Nephron progenitor cell (in vitro differentiated cells): ENCODE data around the gene PRKAG3.

ENCODE experiments used
- DNase-seq: peaks from one replicate; pipeline ENCODE4 v3.0.0; 2021
- H3K27ac Mint-ChIP-seq: 2 replicates; pipeline ENCODE4 v1.8.0; 2021; ENCODE audit warnings: mild to moderate bottlenecking, moderate library complexity, mixed read lengths
- H3K27me3 Mint-ChIP-seq: 2 replicates; pipeline ENCODE4 v1.8.0; 2021; ENCODE audit warnings: mild to moderate bottlenecking, low read depth, mixed read lengths; ENCODE audit not compliant: poor library complexity
- H3K36me3 Mint-ChIP-seq: 2 replicates; pipeline ENCODE4 v1.8.0; 2021; ENCODE audit warnings: low read depth, mixed read lengths
- H3K4me1 Mint-ChIP-seq: 2 replicates; pipeline ENCODE4 v1.8.0; 2021; ENCODE audit warnings: mixed read lengths
- H3K4me3 Mint-ChIP-seq: 2 replicates; pipeline ENCODE4 v1.8.0; 2021; ENCODE audit warnings: mild to moderate bottlenecking, moderate library complexity, mixed read lengths
- H3K9me3 Mint-ChIP-seq: 2 replicates; pipeline ENCODE4 v1.8.0; 2021; ENCODE audit warnings: mild to moderate bottlenecking, moderate library complexity, mixed read lengths
- TF ChIP-seq, protein P1 (sequence below): fragments of 200-600 bp; sonication (generic); IDR thresholded peaks from 2 replicates; pipeline ENCODE4 v1.5.0; 2021; ENCODE audit warnings: antibody characterized with exemption

PRKAG3 gene

DNA sequence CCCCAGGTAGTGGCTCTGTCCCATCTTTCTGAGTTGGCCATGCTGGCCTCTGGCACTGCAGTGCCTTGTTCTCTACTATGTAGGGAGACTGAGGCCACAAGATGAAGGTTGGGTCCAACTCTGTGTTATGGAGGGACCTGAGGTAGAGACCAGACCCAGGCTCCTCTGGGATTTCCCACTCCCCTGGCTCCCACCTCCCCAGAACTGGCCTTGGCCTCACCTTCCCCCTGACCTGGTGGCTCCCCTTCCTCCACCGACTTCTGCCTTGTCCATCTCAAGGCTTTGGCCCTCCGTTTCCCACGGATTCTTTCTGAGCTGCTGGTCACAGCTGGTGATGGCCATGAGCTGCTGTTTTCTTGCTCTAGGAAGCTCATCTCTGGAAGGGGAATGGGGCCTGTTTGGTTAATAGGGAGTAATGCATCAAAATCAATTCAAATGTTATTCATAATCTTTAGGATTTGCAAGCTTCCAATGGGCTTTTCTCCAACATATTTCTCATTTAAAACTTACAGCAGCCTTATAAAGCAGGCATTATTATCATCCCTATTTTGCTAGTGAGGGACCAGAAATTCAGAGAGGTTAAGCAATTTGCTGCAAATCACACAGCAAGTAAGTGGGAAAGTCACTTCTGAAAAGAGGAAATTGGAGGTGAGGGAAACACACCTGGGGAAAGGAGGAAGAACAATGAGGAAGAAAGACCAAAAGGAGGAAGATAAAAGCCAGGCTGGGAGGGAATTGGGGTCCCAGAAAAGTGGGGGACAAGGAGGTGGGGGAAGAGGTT is 887 bp downstream of the PRKAG3 start:
- no peak for DNase-seq
- Mint-ChIP-seq H3K9me3 (no peaks in the 10 kb centered on the region), H3K36me3 (no peaks in the 10 kb centered on the region), H3K27me3 (peaks cover 56% of the 10 kb centered on the region), H3K4me3 (no peak overlapping the region), H3K27ac (no peak overlapping the region), H3K4me1 (peaks cover 7% of the 10 kb centered on the region)
- TF ChIP-seq, protein P1, sequence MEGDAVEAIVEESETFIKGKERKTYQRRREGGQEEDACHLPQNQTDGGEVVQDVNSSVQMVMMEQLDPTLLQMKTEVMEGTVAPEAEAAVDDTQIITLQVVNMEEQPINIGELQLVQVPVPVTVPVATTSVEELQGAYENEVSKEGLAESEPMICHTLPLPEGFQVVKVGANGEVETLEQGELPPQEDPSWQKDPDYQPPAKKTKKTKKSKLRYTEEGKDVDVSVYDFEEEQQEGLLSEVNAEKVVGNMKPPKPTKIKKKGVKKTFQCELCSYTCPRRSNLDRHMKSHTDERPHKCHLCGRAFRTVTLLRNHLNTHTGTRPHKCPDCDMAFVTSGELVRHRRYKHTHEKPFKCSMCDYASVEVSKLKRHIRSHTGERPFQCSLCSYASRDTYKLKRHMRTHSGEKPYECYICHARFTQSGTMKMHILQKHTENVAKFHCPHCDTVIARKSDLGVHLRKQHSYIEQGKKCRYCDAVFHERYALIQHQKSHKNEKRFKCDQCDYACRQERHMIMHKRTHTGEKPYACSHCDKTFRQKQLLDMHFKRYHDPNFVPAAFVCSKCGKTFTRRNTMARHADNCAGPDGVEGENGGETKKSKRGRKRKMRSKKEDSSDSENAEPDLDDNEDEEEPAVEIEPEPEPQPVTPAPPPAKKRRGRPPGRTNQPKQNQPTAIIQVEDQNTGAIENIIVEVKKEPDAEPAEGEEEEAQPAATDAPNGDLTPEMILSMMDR, result no peak

- TF ChIP-seq, protein P1, result no peak
- Mint-ChIP-seq H3K27me3 (peaks cover 59% of the 10 kb centered on the region), H3K4me1 (peaks cover 6% of the 10 kb centered on the region), H3K36me3 (no peaks in the 10 kb centered on the region), H3K4me3 (no peak overlapping the region), H3K27ac (no peak overlapping the region), H3K9me3 (no peaks in the 10 kb centered on the region)
- DNase-seq, result no peak
Measured at GRCh38 chr2:218829868-218830451, 1.6 kb downstream of the PRKAG3 start.

GRCh38 chr2:218828477-218828778 is 3.2 kb downstream of the PRKAG3 start:
- no peak for DNase-seq
- peaks cover 54% of the 10 kb centered on the region for H3K27me3 Mint-ChIP-seq
- no peaks in the 10 kb centered on the region for H3K9me3 Mint-ChIP-seq
- no peak overlapping the region for H3K4me3 Mint-ChIP-seq
- H3K4me1 Mint-ChIP-seq, result no peaks in the 10 kb centered on the region
- TF ChIP-seq, protein P1, result no peak
- H3K27ac Mint-ChIP-seq, result no peak overlapping the region
- no peaks in the 10 kb centered on the region for H3K36me3 Mint-ChIP-seq

DNA sequence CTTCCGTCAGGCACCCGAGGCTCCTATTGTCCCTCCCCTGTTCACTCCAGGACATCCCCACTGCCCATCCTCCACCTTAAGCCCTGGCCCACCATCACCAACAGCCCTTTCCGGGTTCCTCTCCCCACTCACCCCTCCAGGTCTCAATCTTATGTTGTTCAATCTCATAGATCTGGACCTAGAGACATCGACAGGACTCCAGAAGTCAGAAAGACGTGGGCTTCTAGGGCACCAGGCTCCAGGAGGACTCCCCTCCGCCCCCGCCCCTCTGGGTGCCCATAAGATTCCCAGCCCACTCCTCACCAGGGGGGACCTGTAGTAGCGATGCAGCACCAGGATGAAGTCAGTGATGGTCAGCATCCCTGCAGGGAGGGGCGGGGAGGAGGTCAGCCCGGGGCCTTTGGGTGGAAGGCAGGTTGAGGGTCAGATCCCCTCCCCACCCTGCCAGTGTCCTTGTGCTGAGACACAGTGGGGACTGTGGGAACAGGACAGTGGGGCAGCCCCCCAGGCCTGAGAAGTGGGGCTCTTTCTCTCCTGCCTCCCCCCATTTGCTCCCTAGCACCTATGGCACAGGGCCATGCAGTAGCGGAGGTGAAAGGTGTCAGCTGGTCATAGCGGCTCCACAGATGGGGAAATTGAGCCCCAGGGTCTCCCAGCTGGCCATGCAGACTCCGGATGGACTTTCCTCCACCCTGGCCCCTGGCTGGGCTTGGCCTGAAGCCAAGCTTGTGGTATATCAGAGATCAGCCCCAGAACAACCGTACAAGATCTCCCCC is 3.7 kb downstream of the PRKAG3 start:
- Mint-ChIP-seq H3K27me3 (peaks cover 49% of the 10 kb centered on the region), H3K4me1 (no peaks in the 10 kb centered on the region), H3K36me3 (no peaks in the 10 kb centered on the region), H3K27ac (no peak overlapping the region), H3K9me3 (no peaks in the 10 kb centered on the region), H3K4me3 (no peak overlapping the region)
- no peak for DNase-seq
- TF ChIP-seq, protein P1, result no peak

- H3K27me3 Mint-ChIP-seq, result peaks cover 48% of the 10 kb centered on the region
- H3K4me3 Mint-ChIP-seq, result no peak overlapping the region
- DNase-seq, result no peak
- no peaks in the 10 kb centered on the region for H3K9me3 Mint-ChIP-seq
- no peak overlapping the region for H3K27ac Mint-ChIP-seq
- H3K36me3 Mint-ChIP-seq, result no peaks in the 10 kb centered on the region
- TF ChIP-seq, protein P1, result no peak
- H3K4me1 Mint-ChIP-seq, result no peaks in the 10 kb centered on the region
Measured at GRCh38 chr2:218826791-218827190, 4.8 kb downstream of the PRKAG3 start.
